ENCODE measurements around the gene SNAPIN. TPM values are rescaled to one million over a fixed set of nuclear protein-coding genes. Genes with fewer than 3 reads are reported as not detected.

The SNAPIN gene
- total and polyA plus RNA-seq, 9 of the 15 experiments (the other 6 are each of a cell fraction or from before 2014, with no cell fraction given): 11.2 to 43.9 (median 32.3) TPM

- no peak for TF ChIP-seq CHAMP1 (IDR thresholded peaks at IDR 0.05)
Observed at GRCh38 chr1:153612755-153613331, 45.7 kb upstream of the SNAPIN start, which contains the start of gene S100A16 (continued).

- in situ Hi-C loops (cut with MboI): no loop called here
- Histone ChIP-seq H3K9ac (ENCODE audit: insufficient read depth in 1 of 2, low read depth in 2 of 2, low read length in 2 of 2) (no peak overlapping the region; a peak in 1 of 4 replicates), H3K27ac (ENCODE audit: extremely low read depth, low read depth, low read length) (no peak overlapping the region)
- TF ChIP-seq CBFA2T2 (conservative IDR thresholded peaks at IDR 0.05) (no peak), TAF9B (IDR thresholded peaks at IDR 0.05; ENCODE audit: partially characterized antibody) (no peak), TSC22D4 (tag; IDR thresholded peaks at IDR 0.05) (no peak), JUND (IDR thresholded peaks at IDR 0.05; ENCODE audit: borderline replicate concordance, low read depth, low read length) (no peak), JUND (tag; IDR thresholded peaks at IDR 0.05; ENCODE audit: borderline replicate concordance, low read depth, low read length) (no peak), ESRRA (IDR thresholded peaks at IDR 0.05; ENCODE audit: borderline replicate concordance, low read depth) (no peak), NR2F6 (CRISPR knock-in tag; IDR thresholded peaks at IDR 0.05) (no peak)
Observed at GRCh38 chr1:153613406-153613805, 45.1 kb upstream of the SNAPIN start.

More at GRCh38 chr1:153613406-153613805, 45.1 kb upstream of the SNAPIN start:
- FAIRE-seq (no peak), ATAC-seq (no peak), DNase-seq (ENCODE audit: extremely low read depth in 1 of 4, low spot score in 3 of 4) (no peak)
- no peak overlapping the region for H3K4me2 ChIP-seq (ENCODE audit: insufficient read depth, low read length)
- peaks cover 6% of the 10 kb centered on the region for H3K9me1 ChIP-seq (ENCODE audit: control insufficient read depth, insufficient read depth, low read length)
- intact Hi-C loops (cut with micrococcal nuclease): no loop called here
- no peaks in the 10 kb centered on the region for H3K9me3 ChIP-seq (replicated peaks; ENCODE audit: control insufficient read depth, insufficient read depth, low read depth, low read length)
- no peak overlapping the region for H3K4me3 ChIP-seq
- BruUV-seq (replicated peaks): no TSS peak
- H3K79me2 ChIP-seq (ENCODE audit: control insufficient read depth, insufficient read depth, low read length): no peaks in the 10 kb centered on the region
- H2AFZ ChIP-seq (ENCODE audit: low read depth, low read length): no peak overlapping the region
- ChIA-PET CTCF (ENCODE audit: low intra/inter-chr PET ratio) (no interaction called here), POLR2A (interaction anchor here (0.6 to 6.8 kb wide), 5 partner anchors 11 to 899 kb away, joined by 3 to 70 read pairs (median 8); partner anchors contain the start of genes S100A1 and S100A13)
- H3K4me1 ChIP-seq (replicated peaks in 1 of 2; ENCODE audit: control insufficient read depth in 2 of 2, insufficient read depth in 2 of 2, low read length in 2 of 2): peaks cover 38 to 56% of the 10 kb centered on the region in 2 experiments
- WGBS (ENCODE audit: insufficient coverage, low coverage, missing lambda C conversion rate): 53% methylated on average over 5 of the region's 5 CpGs
- no peaks in the 10 kb centered on the region for H3K36me3 ChIP-seq (ENCODE audit: control insufficient read depth, insufficient read depth, low read length)
- no peaks in the 10 kb centered on the region for H3K27me3 ChIP-seq (ENCODE audit: control insufficient read depth in 2 of 2, insufficient read depth in 2 of 2, low read length in 2 of 2)
- H4K20me1 ChIP-seq (replicated peaks; ENCODE audit: control insufficient read depth, insufficient read depth, low read length): no peaks in the 10 kb centered on the region

Data from K562 (cell line).